Esophagus squamous epithelium (tissue), 4 donors: ENCODE results near the gene RNF220.

Experiments
- CTCF ChIP-seq, 6 experiments: fragments of 450-650 bp in 4 of 6; fragments of 200-600 bp in 2 of 6; sonication (generic) in 2 of 6; IDR thresholded peaks; one replicate each; pipeline ENCODE4 v1.5.1; 2016 to 2019; ENCODE audit warnings: antibody characterized with exemption in 6 of 6, mild to moderate bottlenecking in 4 of 6, moderate library complexity in 4 of 6
- POLR2A ChIP-seq, 4 donors: fragments of 450-650 bp; IDR thresholded peaks; one replicate each; pipeline ENCODE4 v1.6.1; 2017; ENCODE audit warnings: antibody characterized with exemption in 4 of 4, mild to moderate bottlenecking in 4 of 4, moderate library complexity in 3 of 4

DNA sequence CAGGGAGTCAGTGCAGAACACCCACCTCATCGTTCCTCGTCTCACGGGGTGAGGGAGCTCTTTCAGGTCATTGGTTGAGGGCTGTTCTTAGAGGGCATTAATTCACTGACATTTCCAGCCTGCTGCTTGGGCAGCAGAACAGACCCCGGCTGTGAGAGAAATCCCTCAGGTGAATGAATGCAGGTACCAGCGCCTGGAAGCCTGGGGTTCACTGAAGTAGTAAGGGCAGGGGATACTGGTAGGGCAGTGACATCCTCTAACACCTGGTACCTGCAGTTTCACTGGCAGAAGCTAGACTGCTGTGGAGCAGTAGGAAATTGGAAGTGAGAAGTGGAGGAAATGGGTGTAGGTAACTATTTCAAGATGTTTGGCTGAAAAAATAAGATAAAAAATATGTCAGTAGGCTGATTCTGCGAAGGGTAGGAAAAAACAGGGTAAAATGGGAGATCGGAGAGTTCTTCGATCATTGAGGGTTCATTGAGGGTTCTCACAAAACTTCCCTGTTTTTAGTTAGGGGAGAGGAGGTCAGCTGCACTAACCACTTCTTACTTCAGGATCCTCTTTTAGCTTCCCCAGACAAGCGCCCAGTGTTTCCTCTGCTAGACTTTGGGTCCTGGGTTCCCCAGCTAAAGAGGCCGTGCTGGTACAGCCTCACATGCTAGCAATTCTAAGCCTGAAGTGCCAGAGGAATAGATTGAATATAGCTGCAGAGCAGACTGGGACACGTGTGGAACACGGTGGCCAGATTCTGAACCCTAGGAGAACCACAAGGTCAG, 55.2 kb downstream of the RNF220 start:
- TF ChIP-seq CTCF (IDR thresholded peaks at IDR 0.05) = no peak
- TF ChIP-seq POLR2A (IDR thresholded peaks at IDR 0.05) = no peak
